Measurements from ENCODE around the gene FSTL3. TPM values are rescaled to one million over a fixed set of nuclear protein-coding genes. Genes with fewer than 3 reads are reported as not detected.
A peak's percentile ranks its signal among the peaks of the same experiment; 100 is the strongest.

Gene FSTL3
- total and polyA plus RNA-seq, 2 of the 8 experiments (the other 6 are each of a cell fraction or from before 2014, with no cell fraction given) = 8.1 to 11.8 TPM

GRCh38 chr19:662962-663681 is 13.1 kb upstream of the FSTL3 start, which contains the start of gene RNF126:
Gene RNF126 (minus strand): TSS chr19:663214. CDS start chr19:663121, 93 bp downstream.
- H4K5ac ChIP-seq (ENCODE audit: insufficient read length, low read depth, low read length) = no peak within 1 kb of the TSS
- H2BK12ac ChIP-seq (ENCODE audit: low read depth, low read length) = 0 out of 2 replicates have a peak within 1 kb of the TSS, but pooled peaks have one; percentile 1
- peak within 1 kb of the TSS; percentile 80 to 93 for H3K4me2 ChIP-seq (ENCODE audit: insufficient read depth in 1 of 2, low read depth in 2 of 2, low read length in 2 of 2)
- H3K9ac ChIP-seq (replicated peaks in 1 of 4; ENCODE audit: extremely low read depth in 1 of 4, low read depth in 3 of 4, low read length in 3 of 4) = peak within 1 kb of the TSS; percentile 59 to 85 (median 78)
- H2BK120ac ChIP-seq (replicated peaks; ENCODE audit: low read depth, low read length) = no peak within 1 kb of the TSS
- peak within 1 kb of the TSS; percentile 19; the same call in 1 of the 2 replicates for H2BK15ac ChIP-seq (ENCODE audit: low read length)
- H3K23me2 ChIP-seq (ENCODE audit: low read depth, low read length) = peaks cover 3% of the 10 kb centered on the region; the same call in 1 of the 2 replicates
- CTCF ChIA-PET (ENCODE audit: partially characterized antibody) = interaction anchor here (0.7 to 1.2 kb wide), 5 partner anchors 45 to 78 kb away, joined by 3 to 5 read pairs (median 3); partner anchors contain the start of gene PALM
- H2BK20ac ChIP-seq (ENCODE audit: low read length) = no peak within 1 kb of the TSS
- H3K79me1 ChIP-seq (ENCODE audit: low read depth, low read length) = no peaks in the 10 kb centered on the region; the same call in 1 of the 2 replicates
- peak within 1 kb of the TSS; percentile 71 for H3K18ac ChIP-seq (ENCODE audit: extremely low read depth, low read length)
- WGBS, 2 experiments (ENCODE audit: extremely low coverage in 1 of 2, insufficient coverage in 1 of 2, insufficient read length in 1 of 2, insufficient replicate concordance in 2 of 2, low coverage in 1 of 2, low lambda C conversion rate in 2 of 2, missing lambda C conversion rate in 1 of 2) = 11% methylated on average over 63 of the region's 97 CpGs; no CpG with 5 or more reads in 1 of the 2 experiments
- H2AK5ac ChIP-seq (ENCODE audit: low read depth, low read length) = peak within 1 kb of the TSS; percentile 60; the same call in 1 of the 2 replicates
- H3K23ac ChIP-seq (ENCODE audit: insufficient read length) = no peak within 1 kb of the TSS
- H2AFZ ChIP-seq (ENCODE audit: low read length) = peak within 1 kb of the TSS; percentile 1; the same call in 1 of the 2 replicates
- DNase-seq (ENCODE audit: low read depth in 1 of 2, low spot score in 2 of 2) (peak; percentile 53 to 88), FAIRE-seq (no peak)
- POLR2A ChIA-PET (ENCODE audit: partially characterized antibody) = interaction anchor here (0.6 to 1.6 kb wide), 14 partner anchors 11 to 719 kb away, joined by 3 to 10 read pairs (median 3); no protein-coding TSS in a partner anchor
- peaks cover 45 to 48% of the 10 kb centered on the region in 2 experiments for H3K79me2 ChIP-seq (ENCODE audit: control insufficient read depth in 1 of 2, insufficient read depth in 2 of 2, low read length in 2 of 2)
- peak within 1 kb of the TSS; percentile 76 to 99 (median 78) for H3K4me3 ChIP-seq (ENCODE audit: extremely low read depth in 1 of 4, insufficient read depth in 2 of 4, low read depth in 3 of 4, low read length in 4 of 4)
- H4K8ac ChIP-seq (ENCODE audit: extremely low read depth, insufficient read depth, low read length) = peak within 1 kb of the TSS; percentile 93
- H3K4me1 ChIP-seq (replicated peaks in 1 of 4; ENCODE audit: control insufficient read depth in 3 of 4, insufficient read depth in 4 of 4, low read length in 3 of 4) = peaks cover 0 to 14% (median 6%) of the 10 kb centered on the region in 4 experiments; a peak in 5 of 7 replicates
- H3K27me3 ChIP-seq (replicated peaks in 1 of 4; ENCODE audit: control insufficient read depth in 3 of 4, extremely low read depth in 1 of 4, insufficient read depth in 3 of 4, low read length in 3 of 4) = peaks cover 0 to 6% (median 2%) of the 10 kb centered on the region in 4 experiments; a peak in 1 of 7 replicates
- no peak within 1 kb of the TSS for H3K14ac ChIP-seq (ENCODE audit: insufficient read length)
- H4K91ac ChIP-seq (replicated peaks; ENCODE audit: insufficient read length, low read length) = peak within 1 kb of the TSS; percentile 55
- peak within 1 kb of the TSS; percentile 61; the same call in 1 of the 2 replicates for H2BK5ac ChIP-seq (ENCODE audit: low read depth, low read length)
- H3K27ac ChIP-seq (ENCODE audit: low read depth, low read length) = peak within 1 kb of the TSS; percentile 55
- peaks cover 29 to 30% of the 10 kb centered on the region in 2 experiments for H4K20me1 ChIP-seq (replicated peaks in 1 of 2; ENCODE audit: control insufficient read depth in 1 of 2, insufficient read depth in 2 of 2, low read length in 2 of 2)
- no peak within 1 kb of the TSS for H3K56ac ChIP-seq (replicated peaks; ENCODE audit: insufficient read length, low read depth, low read length)
- H3K9me3 ChIP-seq (ENCODE audit: insufficient read depth in 2 of 2, low read depth in 1 of 2, low read length in 1 of 2) = peaks cover 5 to 6% of the 10 kb centered on the region in 2 experiments; a peak in 2 of 4 replicates
- no peaks in the 10 kb centered on the region; a peak in 1 of 8 replicates for H3K36me3 ChIP-seq (ENCODE audit: control insufficient read depth in 2 of 4, insufficient read depth in 4 of 4, low read length in 3 of 4)
- peak within 1 kb of the TSS; percentile 78 for H3K4ac ChIP-seq (replicated peaks; ENCODE audit: insufficient read length, low read depth, low read length)
- TF ChIP-seq SAP30 (IDR thresholded peaks at IDR 0.05; ENCODE audit: insufficient read depth, insufficient replicate concordance, low read length) (no peak), SP4 (IDR thresholded peaks at IDR 0.05; ENCODE audit: low read length) (no peak), CBX5 (IDR thresholded peaks at IDR 0.05; ENCODE audit: low read depth, low read length) (no peak), RAD21 (IDR thresholded peaks at IDR 0.05 in 1 of 2, conservative IDR thresholded peaks at IDR 0.05 in 1 of 2; ENCODE audit: low read depth in 2 of 2, low read length in 2 of 2) (no peak), CEBPB (IDR thresholded peaks at IDR 0.05; ENCODE audit: low read depth, low read length) (no peak), BACH1 (IDR thresholded peaks at IDR 0.05; ENCODE audit: low read length) (peak; percentile 79), HDAC6 (IDR thresholded peaks at IDR 0.05; ENCODE audit: low read depth, low read length) (no peak), USF2 (IDR thresholded peaks at IDR 0.05; ENCODE audit: low read length) (no peak), SIRT6 (IDR thresholded peaks at IDR 0.05; ENCODE audit: low read length) (no peak), SP2 (IDR thresholded peaks at IDR 0.05; ENCODE audit: low read length) (no peak)
